Lung (tissue), 12 donors: ENCODE measurements around the gene PRORP. TPM values are rescaled to one million over a fixed set of nuclear protein-coding genes. Genes with fewer than 3 reads are reported as not detected.

ENCODE experiments used
- ATAC-seq: fragments of 200-7000 bp; cut with Tn5 transposase; one replicate; pipeline ENCODE4 v1.9.1; 2020; ENCODE audit warnings: moderate number of reproducible peaks; ENCODE audit not compliant: insufficient read depth, low FRiP score
- DNase-seq, 3 donors: peaks; one replicate each; pipeline ENCODE4 v3.0.0-alpha.2; 2013 to 2017
- H3K27ac ChIP-seq, 2 donors: one replicate each; pipeline ENCODE4 v1.5.1; 2013; ENCODE audit warnings: mild to moderate bottlenecking in 2 of 2, moderate library complexity in 2 of 2, control low read depth in 1 of 2, inconsistent platforms in 1 of 2, low read depth in 1 of 2, low read length in 1 of 2
- H3K27me3 ChIP-seq, 3 donors: one replicate each; pipeline ENCODE4 v1.5.1; 2013; ENCODE audit warnings: low read length in 2 of 3; ENCODE audit not compliant: control insufficient read depth in 3 of 3, insufficient read depth in 3 of 3
- H3K36me3 ChIP-seq, 4 donors: one replicate each; pipeline ENCODE4 v1.5.1; 2013; ENCODE audit warnings: low read length in 4 of 4, mild to moderate bottlenecking in 1 of 4, moderate library complexity in 1 of 4; ENCODE audit not compliant: control insufficient read depth in 4 of 4, insufficient read depth in 4 of 4
- H3K4me1 ChIP-seq, 5 donors: one replicate each; pipeline ENCODE4 v1.5.1; 2013; ENCODE audit warnings: low read length in 5 of 5, mild to moderate bottlenecking in 2 of 5, moderate library complexity in 1 of 5; ENCODE audit not compliant: control insufficient read depth in 5 of 5, insufficient read depth in 5 of 5
- H3K4me3 ChIP-seq: one replicate; pipeline ENCODE4 v1.5.1; 2013; ENCODE audit warnings: mild to moderate bottlenecking, control low read depth, moderate library complexity
- H3K9ac ChIP-seq, 2 donors: one replicate each; pipeline ENCODE4 v1.5.1; 2013; ENCODE audit warnings: low read length in 2 of 2, control low read depth in 1 of 2; ENCODE audit not compliant: insufficient read depth in 1 of 2
- H3K9me3 ChIP-seq, 4 donors: one replicate each; pipeline ENCODE4 v1.5.1; 2013; ENCODE audit warnings: low read length in 3 of 4, mild to moderate bottlenecking in 1 of 4, moderate library complexity in 1 of 4; ENCODE audit not compliant: control insufficient read depth in 4 of 4, insufficient read depth in 3 of 4
- WGBS, 2 donors: extraction: QIAGEN DNeasy Blood & Tissue Kit; methylation state at CpG; one replicate each; pipeline ENCODE4 v1.1.7; 2013; 5-methylcytosine and 5-hydroxymethylcytosine counted together
- polyA plus RNA-seq, 2 donors: library from polyadenylated mRNA; stranded (reverse); fragments of 200-250 nt; gene quantifications; one replicate each; pipeline ENCODE4 v1.2.1, GENCODE V29; 2013
- total RNA-seq, 2 donors: library from RNA; depleted of rRNA in 1 of 2; stranded (reverse); fragments of >200 nt in 1 of 2; gene quantifications; one replicate each; pipeline ENCODE4 v1.2.1, GENCODE V29; 2014 to 2021
- TF ChIP-seq, protein P1 (sequence below): IDR thresholded peaks from 2 replicates; pipeline ENCODE4 v1.5.1; 2012; ENCODE audit warnings: mild to moderate bottlenecking; ENCODE audit errors: control extremely low read depth, extremely low read depth
- donor health status: control.
- donor health status: control.
- donor health status: Bipolar disorder and iron deficiency.
- donor health status: healthy.
- donor health status: DM: yes; HTN: yes; CAD: no.

PRORP gene
- total and polyA plus RNA-seq, 4 donors, result 22.6 to 29.5 (median 25.9) TPM

DNA sequence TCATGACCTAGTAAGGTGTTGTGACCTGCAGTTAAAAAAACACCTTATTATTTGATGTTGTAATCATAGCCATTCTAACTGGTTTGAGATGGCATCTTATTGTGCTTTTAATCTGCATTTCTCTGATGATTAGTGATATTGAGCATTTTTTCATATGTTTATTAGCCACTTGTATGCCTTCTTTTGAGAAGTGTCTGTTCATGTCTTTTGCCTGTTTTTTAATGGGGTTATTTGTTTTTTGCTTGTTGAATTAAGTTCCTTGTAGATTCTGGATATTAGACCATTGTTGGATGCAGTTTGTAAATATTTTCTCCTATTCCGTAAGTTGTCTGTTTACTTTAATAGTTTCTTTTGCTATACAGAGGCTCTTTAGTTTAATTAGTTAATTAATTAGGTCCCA, 41.0 kb downstream of the PRORP start:
- TF ChIP-seq, protein P1, sequence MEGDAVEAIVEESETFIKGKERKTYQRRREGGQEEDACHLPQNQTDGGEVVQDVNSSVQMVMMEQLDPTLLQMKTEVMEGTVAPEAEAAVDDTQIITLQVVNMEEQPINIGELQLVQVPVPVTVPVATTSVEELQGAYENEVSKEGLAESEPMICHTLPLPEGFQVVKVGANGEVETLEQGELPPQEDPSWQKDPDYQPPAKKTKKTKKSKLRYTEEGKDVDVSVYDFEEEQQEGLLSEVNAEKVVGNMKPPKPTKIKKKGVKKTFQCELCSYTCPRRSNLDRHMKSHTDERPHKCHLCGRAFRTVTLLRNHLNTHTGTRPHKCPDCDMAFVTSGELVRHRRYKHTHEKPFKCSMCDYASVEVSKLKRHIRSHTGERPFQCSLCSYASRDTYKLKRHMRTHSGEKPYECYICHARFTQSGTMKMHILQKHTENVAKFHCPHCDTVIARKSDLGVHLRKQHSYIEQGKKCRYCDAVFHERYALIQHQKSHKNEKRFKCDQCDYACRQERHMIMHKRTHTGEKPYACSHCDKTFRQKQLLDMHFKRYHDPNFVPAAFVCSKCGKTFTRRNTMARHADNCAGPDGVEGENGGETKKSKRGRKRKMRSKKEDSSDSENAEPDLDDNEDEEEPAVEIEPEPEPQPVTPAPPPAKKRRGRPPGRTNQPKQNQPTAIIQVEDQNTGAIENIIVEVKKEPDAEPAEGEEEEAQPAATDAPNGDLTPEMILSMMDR, result no peak
- H3K4me1 ChIP-seq, result no peaks in the 10 kb centered on the region
- no peak overlapping the region for H3K9ac ChIP-seq
- 76 to 88% methylated on average over 1 of the region's 1 CpG for WGBS, 2 donors
- no peak for ATAC-seq
- no peak overlapping the region for H3K27ac ChIP-seq
- no peak for DNase-seq
- H3K4me3 ChIP-seq, result no peak overlapping the region
- no peaks in the 10 kb centered on the region for H3K27me3 ChIP-seq
- no peaks in the 10 kb centered on the region for H3K9me3 ChIP-seq
- H3K36me3 ChIP-seq, result peaks cover 7 to 8% (median 7%) of the 10 kb centered on the region in 4 donors

DNA sequence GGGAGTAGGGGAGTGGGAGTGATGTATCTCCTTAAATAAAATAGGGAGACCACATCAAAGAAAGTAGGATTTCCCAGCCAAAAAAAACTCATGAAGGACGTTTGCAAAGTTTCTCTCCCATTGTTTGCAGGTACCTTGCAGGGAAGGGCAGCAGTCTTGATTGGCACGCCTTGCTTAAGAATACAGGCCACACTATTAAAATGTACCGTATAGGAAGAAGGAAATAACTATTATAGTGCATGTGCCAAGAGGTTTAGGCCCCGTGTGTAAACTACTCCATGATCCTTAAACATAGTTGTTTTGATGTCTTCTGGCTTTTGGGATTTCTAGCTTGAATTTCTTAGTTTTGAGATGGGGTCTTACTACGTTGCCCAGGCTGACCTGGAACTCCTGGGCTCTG, 42.5 kb downstream of the PRORP start:
- ATAC-seq, result no peak
- TF ChIP-seq, protein P1, result no peak
- WGBS, 2 donors, result 78 to 87% methylated on average over 5 of the region's 5 CpGs

DNA sequence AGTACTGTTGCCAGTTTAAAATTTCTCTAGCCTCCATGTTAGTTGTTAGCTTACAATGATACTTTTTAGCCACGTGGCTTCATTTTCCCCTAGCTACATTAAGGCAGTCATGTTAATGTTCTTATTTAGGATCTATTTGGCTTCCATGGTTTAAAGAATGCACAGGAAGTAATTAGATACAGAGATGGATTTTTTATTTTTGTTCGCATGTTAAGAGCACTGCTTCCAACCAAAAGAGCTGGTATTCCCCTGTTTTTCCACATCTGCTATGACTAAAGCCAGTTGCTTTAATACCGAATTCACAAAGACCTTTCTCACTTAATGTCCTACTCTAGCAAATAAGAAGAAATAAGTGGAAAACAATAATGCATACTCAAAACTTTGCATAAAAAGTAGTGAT, 45.1 kb downstream of the PRORP start:
- TF ChIP-seq, protein P1, result no peak
- no peak for ATAC-seq
- WGBS, 2 donors, result 94 to 96% methylated on average over 3 of the region's 3 CpGs

More for the DNA sequence above, 42.5 kb downstream of the PRORP start:
- Histone ChIP-seq H3K27me3 (no peaks in the 10 kb centered on the region), H3K4me1 (no peaks in the 10 kb centered on the region), H3K4me3 (no peak overlapping the region), H3K9ac (no peak overlapping the region), H3K27ac (no peak overlapping the region), H3K36me3 (peaks cover 4 to 10% (median 4%) of the 10 kb centered on the region in 4 donors), H3K9me3 (no peaks in the 10 kb centered on the region)
- DNase-seq, result no peak

More for the DNA sequence above, 45.1 kb downstream of the PRORP start:
- no peaks in the 10 kb centered on the region for H3K4me1 ChIP-seq
- H3K36me3 ChIP-seq, result peaks cover 0 to 10% (median 4%) of the 10 kb centered on the region in 4 donors
- H3K9me3 ChIP-seq, result no peaks in the 10 kb centered on the region
- no peak overlapping the region for H3K9ac ChIP-seq
- H3K4me3 ChIP-seq, result no peak overlapping the region
- no peak overlapping the region for H3K27ac ChIP-seq
- no peaks in the 10 kb centered on the region for H3K27me3 ChIP-seq
- DNase-seq, result no peak

Other genes with a start within 250 kb of the PRORP start
- gene BAZ1A, start 247.2 kb upstream of the PRORP start, total RNA-seq, result 10 to 100 TPM; 25.6 to 52.4 TPM
- gene BAZ1A, start 247.2 kb upstream of the PRORP start, polyA plus RNA-seq, result 10 to 100 TPM; 17.2 to 38.5 TPM
- 10 to 100 TPM; 42.7 to 92.8 TPM for gene SRP54, start 139.6 kb upstream of the PRORP start, total RNA-seq
- 10 to 100 TPM; 24.5 to 46.8 TPM for gene SRP54, start 139.6 kb upstream of the PRORP start, polyA plus RNA-seq
- 10 to 100 TPM; 75.7 to 86.3 TPM for gene FAM177A1, start 76.3 kb upstream of the PRORP start, total RNA-seq
- gene FAM177A1, start 76.3 kb upstream of the PRORP start, polyA plus RNA-seq, result 100 to 1,000 TPM in 1 of 2 donors, 10 to 100 TPM in 1; 62.3 to 153 TPM
- gene PPP2R3C, start 562 bp upstream of the PRORP start, total RNA-seq, result 10 to 100 TPM; 23.7 to 42.1 TPM
- gene PPP2R3C, start 562 bp upstream of the PRORP start, polyA plus RNA-seq, result 10 to 100 TPM; 19.6 to 31.0 TPM
- gene PSMA6, start 169.8 kb downstream of the PRORP start, total RNA-seq, result 100 to 1,000 TPM; 119 to 217 TPM
- gene PSMA6, start 169.8 kb downstream of the PRORP start, polyA plus RNA-seq, result 100 to 1,000 TPM; 207 to 351 TPM